ENCODE data around the gene ABR. TPM values are rescaled to one million over a fixed set of nuclear protein-coding genes. Genes with fewer than 3 reads are reported as not detected.
"Not testable (repeated sequence)": the region's sequence is repeated elsewhere in the genome, so short reads cannot be mapped to it uniquely, and the experiment has no call there.

The ABR gene
- total RNA-seq, 1 donor from 2014 or later: 76.6 TPM

DNA sequence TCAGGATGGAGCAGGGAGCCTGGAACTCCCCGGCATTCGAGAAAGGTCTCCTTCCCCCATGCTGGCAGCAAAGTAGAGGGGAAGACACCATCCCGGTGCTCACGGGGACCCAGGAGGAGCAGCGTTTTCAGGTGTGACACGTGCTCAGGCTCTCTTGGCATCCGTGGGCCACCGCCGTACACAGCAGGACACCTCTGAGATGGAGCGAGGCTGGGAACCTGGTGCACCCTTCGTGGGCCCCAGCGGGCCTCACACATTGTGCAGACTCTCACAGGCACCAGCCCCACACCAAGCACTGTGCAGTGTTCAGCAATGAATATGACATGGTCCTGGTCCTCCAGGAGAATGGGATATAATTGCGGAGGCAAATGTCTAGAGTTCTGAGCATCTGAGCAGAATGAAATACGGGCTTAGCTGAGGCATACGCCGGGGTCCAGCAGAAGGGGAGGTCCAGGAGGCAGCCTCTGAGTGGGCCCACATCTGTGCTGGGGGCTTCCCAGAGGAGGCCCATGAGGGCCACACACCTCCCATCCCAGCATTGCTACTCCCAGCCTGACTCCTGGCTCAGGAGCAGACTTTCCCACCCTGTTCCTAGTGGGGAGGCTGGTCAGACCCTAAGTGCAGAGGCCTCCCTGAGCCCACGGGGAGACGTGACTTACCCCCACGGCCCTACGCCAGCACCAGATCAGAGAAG is 72.6 kb downstream of the ABR start:
- TF ChIP-seq, protein P1, sequence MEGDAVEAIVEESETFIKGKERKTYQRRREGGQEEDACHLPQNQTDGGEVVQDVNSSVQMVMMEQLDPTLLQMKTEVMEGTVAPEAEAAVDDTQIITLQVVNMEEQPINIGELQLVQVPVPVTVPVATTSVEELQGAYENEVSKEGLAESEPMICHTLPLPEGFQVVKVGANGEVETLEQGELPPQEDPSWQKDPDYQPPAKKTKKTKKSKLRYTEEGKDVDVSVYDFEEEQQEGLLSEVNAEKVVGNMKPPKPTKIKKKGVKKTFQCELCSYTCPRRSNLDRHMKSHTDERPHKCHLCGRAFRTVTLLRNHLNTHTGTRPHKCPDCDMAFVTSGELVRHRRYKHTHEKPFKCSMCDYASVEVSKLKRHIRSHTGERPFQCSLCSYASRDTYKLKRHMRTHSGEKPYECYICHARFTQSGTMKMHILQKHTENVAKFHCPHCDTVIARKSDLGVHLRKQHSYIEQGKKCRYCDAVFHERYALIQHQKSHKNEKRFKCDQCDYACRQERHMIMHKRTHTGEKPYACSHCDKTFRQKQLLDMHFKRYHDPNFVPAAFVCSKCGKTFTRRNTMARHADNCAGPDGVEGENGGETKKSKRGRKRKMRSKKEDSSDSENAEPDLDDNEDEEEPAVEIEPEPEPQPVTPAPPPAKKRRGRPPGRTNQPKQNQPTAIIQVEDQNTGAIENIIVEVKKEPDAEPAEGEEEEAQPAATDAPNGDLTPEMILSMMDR (IDR thresholded peaks at IDR 0.05; ENCODE audit: unreplicated experiment): no peak
- Mint-ChIP-seq H3K4me1 (ENCODE audit: unreplicated experiment) (peaks cover 15% of the 10 kb centered on the region), H3K36me3 (ENCODE audit: low read depth, unreplicated experiment) (no peaks in the 10 kb centered on the region), H3K27ac (ENCODE audit: unreplicated experiment) (no peak overlapping the region), H3K9me3 (ENCODE audit: unreplicated experiment) (no peaks in the 10 kb centered on the region), H3K27me3 (ENCODE audit: unreplicated experiment) (peaks cover 10% of the 10 kb centered on the region), H3K4me3 (ENCODE audit: unreplicated experiment) (no peak overlapping the region)
- DNase-seq (ENCODE audit: low spot score): no peak

DNA sequence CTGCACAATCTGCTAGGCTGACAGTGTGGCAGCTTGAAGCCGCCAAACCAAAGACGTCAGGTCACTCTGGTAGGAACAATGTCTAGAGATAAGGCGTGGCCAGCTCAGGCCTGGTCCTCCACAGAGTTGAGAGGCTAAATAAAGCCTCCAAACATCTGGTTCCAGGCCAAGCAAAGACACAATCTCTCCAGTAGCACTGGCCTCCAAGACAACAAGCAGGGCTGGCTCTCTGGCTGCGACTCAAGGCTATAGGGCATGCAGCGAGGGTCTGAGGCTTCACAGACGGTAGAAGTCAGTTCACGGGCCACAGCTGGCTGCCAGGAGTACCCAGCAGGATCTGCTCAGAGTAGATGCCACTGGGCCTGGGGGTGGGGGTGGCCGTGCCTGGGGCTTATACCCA is 75.6 kb downstream of the ABR start:
- Mint-ChIP-seq H3K27ac (ENCODE audit: unreplicated experiment) (no peak overlapping the region), H3K27me3 (ENCODE audit: unreplicated experiment) (peaks cover 3% of the 10 kb centered on the region), H3K36me3 (ENCODE audit: low read depth, unreplicated experiment) (peaks cover 4% of the 10 kb centered on the region)

DNA sequence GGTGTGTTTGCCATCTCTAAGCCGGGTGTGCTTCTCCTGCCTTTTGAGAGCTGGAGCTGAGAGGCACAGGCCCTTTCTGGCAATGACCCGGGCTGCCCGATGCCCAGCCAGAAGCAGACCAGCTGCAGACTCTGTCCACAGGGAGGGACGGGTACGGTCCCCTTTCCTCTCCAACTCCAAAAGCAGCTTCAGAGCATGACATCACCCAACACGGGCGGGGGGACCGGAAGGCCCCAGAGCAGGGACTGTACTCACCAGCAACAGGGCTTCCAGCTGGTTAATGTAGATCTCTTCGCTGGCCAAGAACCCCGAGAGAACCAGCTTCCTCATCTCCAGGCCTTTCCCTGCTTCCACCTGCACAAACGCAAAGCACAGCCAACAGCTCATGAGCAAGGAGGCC is 79.4 kb downstream of the ABR start:
- Mint-ChIP-seq H3K4me1 (ENCODE audit: unreplicated experiment) (peaks cover 8% of the 10 kb centered on the region), H3K4me3 (ENCODE audit: unreplicated experiment) (no peak overlapping the region), H3K36me3 (ENCODE audit: low read depth, unreplicated experiment) (peaks cover 14% of the 10 kb centered on the region), H3K27ac (ENCODE audit: unreplicated experiment) (no peak overlapping the region), H3K27me3 (ENCODE audit: unreplicated experiment) (peaks cover 1% of the 10 kb centered on the region), H3K9me3 (ENCODE audit: unreplicated experiment) (no peaks in the 10 kb centered on the region)
- TF ChIP-seq, protein P1 (IDR thresholded peaks at IDR 0.05; ENCODE audit: unreplicated experiment): no peak
- no peak for DNase-seq (ENCODE audit: low spot score)

More for the DNA sequence above, 75.6 kb downstream of the ABR start:
- no peaks in the 10 kb centered on the region for H3K4me1 Mint-ChIP-seq (ENCODE audit: unreplicated experiment)
- H3K9me3 Mint-ChIP-seq (ENCODE audit: unreplicated experiment): no peaks in the 10 kb centered on the region
- TF ChIP-seq, protein P1 (IDR thresholded peaks at IDR 0.05; ENCODE audit: unreplicated experiment): no peak
- no peak overlapping the region for H3K4me3 Mint-ChIP-seq (ENCODE audit: unreplicated experiment)
- DNase-seq (ENCODE audit: low spot score): no peak

DNA sequence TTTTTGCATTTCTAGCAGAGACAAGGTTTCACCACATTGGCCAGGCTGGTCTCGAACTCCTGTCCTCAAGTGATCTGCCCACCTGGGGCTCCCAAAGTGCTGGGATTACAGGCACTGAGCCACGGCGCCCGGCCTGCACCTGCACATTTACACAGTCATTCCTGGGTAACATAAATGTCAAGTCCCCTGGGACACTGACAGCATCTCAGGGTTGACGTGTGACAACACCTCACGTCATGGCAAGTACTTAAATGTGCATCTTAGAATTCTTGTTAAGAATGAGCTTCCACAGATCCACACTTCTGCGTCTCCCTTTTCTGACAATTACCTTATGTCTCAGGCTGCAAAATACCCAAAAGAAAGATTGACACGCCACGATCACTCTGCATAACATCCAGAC is 80.5 kb downstream of the ABR start:
- TF ChIP-seq, protein P1 (IDR thresholded peaks at IDR 0.05; ENCODE audit: unreplicated experiment): no peak

DNA sequence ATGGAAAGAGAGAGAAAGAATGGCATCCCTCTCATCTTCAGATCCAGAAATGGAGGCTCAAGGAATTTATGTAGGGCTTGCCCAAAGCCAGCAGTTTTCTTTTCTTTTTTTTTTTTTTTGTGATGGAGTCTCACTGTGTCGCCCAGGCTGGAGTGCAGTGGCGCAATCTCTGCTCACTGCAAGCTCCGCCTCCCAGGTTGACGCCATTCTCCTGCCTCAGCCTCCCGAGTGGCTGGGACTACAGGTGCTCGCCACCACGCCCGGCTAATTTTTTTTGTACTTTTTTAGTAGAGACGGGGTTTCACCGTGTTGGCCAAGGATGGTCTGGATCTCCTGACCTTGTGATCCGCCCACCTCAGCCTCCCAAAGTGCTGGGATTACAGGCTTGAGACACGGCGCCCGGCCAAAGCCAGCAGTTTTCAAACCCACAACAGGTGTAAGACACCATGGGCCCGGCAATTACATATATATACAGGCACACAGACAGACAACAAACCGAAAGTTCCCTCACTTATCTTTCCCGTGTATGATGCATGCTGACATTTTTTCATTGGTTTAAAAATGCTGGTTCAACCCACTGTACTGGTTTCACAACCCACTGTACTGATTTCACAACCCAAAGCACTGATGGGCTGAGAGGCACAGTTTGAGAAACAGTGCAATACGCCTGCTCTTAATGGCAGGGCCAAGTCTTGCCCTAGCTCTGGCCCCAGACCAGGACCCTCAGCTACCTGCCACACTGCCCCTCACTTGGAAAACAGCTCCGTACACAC is 81.6 kb downstream of the ABR start:
- Mint-ChIP-seq H3K4me1 (ENCODE audit: unreplicated experiment) (peaks cover 17% of the 10 kb centered on the region), H3K4me3 (ENCODE audit: unreplicated experiment) (peak overlapping the region; percentile 63), H3K27ac (ENCODE audit: unreplicated experiment) (peak overlapping the region; percentile 68), H3K36me3 (ENCODE audit: low read depth, unreplicated experiment) (peaks cover 24% of the 10 kb centered on the region)
- not testable (repeated sequence) for H3K27me3 Mint-ChIP-seq (ENCODE audit: unreplicated experiment); H3K9me3 Mint-ChIP-seq (ENCODE audit: unreplicated experiment); DNase-seq (ENCODE audit: low spot score)

More for the DNA sequence above, 80.5 kb downstream of the ABR start:
- DNase-seq (ENCODE audit: low spot score): no peak
- Mint-ChIP-seq H3K36me3 (ENCODE audit: low read depth, unreplicated experiment) (peaks cover 18% of the 10 kb centered on the region), H3K27me3 (ENCODE audit: unreplicated experiment) (peaks cover 3% of the 10 kb centered on the region), H3K9me3 (ENCODE audit: unreplicated experiment) (no peaks in the 10 kb centered on the region), H3K27ac (ENCODE audit: unreplicated experiment) (no peak overlapping the region), H3K4me3 (ENCODE audit: unreplicated experiment) (peak overlapping the region; percentile 33), H3K4me1 (ENCODE audit: unreplicated experiment) (peaks cover 17% of the 10 kb centered on the region)
